GM21825 (cell line): ENCODE results near the gene DCTN4.
"Not testable (repeated sequence)": the region's sequence is repeated elsewhere in the genome, so short reads cannot be mapped to it uniquely, and the experiment has no call there.

Experiments
- ATAC-seq: cut with Tn5 transposase; IDR thresholded peaks from one replicate; pipeline ENCODE4 v1.9.1; 2021; ENCODE audit warnings: mild to moderate bottlenecking, moderate library complexity; ENCODE audit not compliant: unreplicated experiment

The DCTN4 gene

DNA sequence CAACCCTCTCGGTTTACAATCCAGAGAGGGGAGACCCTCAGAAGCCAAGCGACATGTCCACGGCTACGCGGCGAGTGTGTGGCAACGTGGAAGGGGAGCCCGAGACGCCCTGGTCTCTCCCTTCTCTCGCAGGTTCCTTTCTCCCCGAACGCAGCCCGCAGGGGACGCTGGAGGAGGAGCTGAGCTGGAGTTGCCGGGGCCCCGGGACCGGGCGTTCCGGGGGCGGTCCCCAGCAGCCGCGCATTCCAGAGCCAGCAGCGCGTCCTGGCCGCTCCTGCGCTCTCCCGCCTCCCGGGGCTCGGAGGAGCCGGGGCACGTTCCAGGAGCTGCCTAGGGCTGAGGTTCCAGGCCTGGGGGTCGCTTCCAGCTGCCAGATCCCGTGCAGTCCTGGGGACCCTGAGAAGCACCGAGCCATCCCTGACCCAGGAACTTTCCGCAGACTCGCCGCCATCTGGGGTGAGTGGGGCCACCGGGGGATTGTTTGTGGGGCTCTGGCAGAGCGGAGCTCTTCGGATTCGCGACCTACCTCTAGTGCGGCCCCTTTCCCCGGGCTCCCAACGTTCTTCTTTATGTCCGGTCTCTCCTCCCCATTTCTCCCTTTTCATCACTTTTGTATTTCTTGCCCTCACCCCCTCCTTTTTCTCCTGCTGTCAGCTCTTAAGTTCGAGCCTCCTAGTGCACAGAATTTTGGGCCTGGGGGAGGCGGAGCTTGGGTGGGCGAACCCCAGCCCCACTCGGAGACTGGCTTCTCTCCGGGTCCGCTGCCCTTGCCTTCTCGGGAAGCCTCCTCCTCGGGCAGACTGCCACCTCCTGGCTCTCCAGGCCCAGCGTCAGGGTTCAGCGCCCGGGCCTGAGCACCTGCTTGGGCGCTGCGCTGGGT lies 19.9 kb upstream of the DCTN4 start, which contains the start of gene SMIM3:
Gene SMIM3 (plus strand): TSS at position 241 of the 880 bp plus-strand sequence. CDS start 16,684 bp downstream, outside the sequence.
- peak; percentile 32 for ATAC-seq

DNA sequence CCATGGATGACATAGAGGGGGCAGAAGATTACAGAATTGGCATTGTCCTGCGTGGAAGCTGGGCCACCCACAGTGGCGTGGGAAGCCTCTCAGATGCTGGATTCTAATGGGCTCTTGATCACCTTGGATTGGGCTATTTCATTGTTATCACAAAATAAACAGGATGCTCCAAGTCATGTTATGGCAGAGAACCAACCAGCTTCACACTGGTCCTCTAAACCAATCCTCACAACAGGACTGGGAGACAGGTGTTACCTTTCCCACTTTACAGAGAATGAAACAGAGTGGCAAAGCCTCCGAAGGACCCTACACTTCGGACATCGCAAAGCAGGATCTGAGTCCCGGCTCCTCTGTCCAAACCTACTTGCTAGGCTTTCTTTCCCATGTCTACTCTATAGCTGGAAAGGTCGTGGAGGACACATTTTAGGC lies 19.3 kb upstream of the DCTN4 start:
- no peak for ATAC-seq

DNA sequence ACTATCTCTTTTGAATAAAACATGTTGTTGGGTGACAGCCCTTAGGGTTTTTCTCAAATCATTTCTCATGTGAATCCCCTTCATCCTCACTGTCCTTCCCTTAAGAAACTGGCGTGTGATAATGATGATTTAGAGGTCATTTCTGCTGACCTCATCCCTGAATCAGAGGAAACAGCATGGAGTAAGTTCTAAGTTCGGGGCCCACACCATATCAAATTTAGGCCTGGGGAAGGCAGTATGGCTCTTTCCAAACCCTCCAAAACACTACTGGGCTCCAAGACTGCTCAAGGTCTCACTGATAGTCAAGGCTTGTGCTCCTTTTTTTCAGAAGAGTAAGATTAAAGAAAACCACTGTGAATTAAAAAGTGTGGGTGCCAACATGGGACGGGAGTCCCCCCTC lies 18.9 kb upstream of the DCTN4 start:
- ATAC-seq = no peak

DNA sequence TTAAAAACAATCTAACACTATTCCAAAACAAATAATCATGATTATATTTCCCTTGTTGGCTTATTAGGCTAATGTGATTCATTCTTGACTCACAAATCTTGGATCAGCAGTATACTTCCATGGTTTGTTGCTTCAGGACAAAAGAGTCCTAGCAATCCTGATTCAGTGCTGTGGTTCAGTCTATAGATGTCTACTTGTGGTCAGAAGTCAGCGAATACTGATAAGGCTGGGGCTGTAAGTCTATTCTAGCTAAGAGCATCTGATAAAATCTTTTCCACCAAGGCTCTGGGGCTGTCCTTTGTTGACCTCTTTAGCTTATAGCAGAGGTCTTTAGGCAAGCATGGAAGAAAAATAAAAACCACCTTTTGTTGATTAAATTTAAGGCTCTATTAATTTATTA lies 15.3 kb upstream of the DCTN4 start:
- ATAC-seq = no peak

DNA sequence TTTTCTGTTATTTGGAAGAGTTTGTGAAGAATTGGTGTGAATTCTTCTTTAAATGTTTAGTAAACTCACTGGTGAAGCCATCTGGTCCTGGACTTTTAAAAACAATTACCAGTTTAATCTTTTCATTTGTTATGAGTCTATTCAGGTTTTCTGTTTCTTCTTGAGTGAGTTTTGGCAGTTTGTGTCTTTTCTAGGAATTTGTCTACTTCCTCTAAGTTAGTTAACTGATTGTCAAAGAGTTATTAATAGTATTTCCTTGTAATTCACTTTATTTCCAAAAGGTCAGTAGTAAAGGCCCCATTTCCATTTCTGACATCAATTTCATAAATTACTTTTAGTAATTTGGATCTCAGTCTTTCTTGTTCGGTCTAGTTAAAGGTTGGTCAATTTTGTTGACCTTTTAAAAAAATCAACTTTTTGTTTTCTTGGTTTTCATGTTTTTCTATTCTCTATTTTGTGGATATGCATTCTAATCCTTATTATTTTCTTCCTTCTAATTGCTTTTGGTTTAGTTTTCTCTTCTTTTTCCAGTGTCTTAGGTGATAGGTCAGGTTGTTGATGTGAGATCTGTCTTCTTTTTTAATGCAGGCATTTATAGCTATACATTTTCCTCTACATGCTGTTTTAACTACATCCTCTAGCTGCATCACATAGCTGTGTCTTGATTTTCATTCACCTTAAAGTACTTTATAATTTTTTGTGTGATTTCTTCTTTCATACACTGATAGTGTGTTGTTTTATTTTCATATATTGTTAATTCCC lies 12.4 kb upstream of the DCTN4 start:
- ATAC-seq = no peak

DNA sequence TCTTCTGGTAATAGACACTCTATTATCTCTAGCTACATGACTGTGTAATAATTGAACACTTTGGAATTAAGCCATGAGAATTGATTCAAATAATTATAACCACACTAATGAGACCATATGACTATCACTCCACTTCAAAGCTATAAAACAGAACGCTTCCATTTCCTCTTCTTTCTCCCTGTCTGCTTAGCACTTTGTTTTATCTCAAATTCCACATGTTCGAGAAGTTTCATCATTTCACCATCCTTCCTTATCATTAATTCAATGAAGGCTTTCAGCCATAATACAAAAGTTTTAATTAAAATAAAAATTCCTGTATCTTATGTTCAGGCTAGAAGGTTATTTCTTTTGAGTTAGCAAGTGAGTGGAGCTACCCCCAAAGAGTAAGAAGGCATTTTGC lies 7.4 kb upstream of the DCTN4 start:
- ATAC-seq = no peak

DNA sequence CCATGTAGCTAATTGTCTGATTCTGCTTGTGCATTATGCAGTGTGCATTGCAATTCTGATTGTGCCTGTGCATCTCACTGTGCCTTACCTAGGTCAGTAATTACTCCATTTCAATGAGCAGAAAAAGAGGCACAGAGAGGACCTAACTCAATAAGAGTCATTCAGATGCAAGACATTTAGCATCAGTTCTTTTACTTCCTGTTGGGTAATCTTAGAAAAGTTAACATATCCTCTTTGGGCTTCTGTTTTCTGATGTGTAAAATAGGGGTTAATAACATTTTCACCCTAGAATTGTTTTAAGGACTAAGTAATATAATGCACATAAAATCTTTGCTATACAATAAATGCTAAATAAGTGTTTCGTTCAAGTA lies 7.0 kb upstream of the DCTN4 start:
- no peak for ATAC-seq

DNA sequence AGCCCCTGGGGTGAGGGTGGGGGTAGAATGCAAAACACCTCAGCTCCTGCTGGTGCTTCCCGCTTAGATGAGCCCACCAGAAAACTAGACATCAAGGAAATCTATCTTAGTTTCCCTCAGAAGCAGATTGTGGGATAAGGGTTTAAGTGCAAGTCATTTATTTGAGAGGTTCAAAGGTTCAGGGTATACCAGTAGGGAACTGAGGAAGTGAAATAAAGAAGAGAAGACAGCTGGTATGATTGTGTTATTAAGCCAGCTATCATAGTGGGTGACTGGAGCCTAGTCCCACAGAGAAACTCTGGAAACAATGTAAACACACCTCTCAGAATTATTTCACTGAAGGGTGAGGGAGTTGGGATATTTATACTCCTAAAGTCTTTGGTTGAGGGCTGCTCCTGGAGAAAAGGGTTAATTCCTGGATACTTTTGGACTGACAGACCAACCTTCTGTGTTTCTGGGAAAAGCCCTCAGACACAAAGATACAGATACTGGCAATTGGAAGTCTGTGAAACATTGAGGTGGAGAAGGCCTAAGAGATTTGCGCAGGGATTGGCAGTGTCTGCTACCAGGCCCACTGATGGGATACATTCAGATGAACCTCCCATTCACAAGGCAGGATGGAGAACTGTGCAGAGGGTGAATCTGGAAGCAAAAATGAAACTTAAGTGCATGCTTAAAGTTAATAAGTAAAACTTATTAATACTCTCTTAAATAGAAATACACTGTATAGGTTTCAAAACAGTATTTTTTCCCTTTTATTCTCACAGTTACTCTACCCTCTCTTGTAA lies 6.4 kb upstream of the DCTN4 start:
- no peak for ATAC-seq

DNA sequence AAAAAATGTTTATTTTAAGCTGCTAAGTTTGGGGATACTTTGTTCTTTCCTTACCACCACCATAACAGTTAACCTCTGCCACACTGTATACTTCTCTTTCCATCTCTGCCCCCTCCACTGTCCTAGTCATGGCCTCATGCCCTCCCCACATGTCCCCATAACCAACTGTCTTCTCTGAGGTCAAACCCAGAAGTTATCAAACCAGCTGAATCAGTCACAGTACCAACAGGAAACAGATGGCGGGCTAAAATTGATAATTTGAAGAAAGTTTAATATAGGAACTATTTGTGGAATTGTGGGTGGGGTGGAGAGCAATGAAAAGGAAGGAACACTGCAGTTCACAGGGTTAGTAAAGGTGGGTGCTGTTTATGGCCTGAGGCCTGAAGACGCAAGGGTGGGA lies 5.7 kb upstream of the DCTN4 start:
- no peak for ATAC-seq

DNA sequence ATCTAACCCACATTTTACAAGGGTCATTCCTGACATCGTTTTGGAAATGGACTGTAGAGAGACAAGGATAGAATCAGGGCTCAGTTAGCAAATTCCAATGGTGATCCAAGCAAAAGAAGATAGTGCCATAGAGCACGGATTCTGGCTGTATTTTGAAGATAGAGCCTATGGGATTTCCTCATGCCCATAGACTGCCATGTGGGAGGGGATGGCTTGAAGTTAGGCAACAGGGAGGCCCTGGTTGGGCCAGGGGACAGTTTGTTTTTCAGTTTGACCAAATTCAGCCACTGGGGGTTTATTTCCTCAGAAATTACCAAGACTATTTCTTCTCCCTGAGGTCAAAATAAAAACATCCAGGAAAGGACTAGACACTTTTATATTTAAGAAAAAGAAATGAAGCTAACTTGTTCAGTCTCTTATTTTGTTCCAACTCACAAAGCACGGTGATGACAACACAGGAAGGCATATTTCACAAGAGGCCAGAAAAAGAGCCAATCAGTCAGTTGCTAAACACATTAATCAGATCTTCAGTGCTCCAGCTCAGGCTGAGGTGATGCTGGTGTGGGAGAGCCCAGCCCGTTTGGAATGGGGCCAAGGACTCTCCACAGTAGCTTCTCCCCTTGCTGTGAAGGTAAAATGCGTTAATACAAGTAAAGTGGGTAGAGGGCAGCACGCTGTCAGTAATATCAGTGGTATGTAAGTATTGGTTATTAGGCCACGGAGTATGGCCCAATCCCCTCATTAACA lies 4.4 kb upstream of the DCTN4 start:
- ATAC-seq = no peak

DNA sequence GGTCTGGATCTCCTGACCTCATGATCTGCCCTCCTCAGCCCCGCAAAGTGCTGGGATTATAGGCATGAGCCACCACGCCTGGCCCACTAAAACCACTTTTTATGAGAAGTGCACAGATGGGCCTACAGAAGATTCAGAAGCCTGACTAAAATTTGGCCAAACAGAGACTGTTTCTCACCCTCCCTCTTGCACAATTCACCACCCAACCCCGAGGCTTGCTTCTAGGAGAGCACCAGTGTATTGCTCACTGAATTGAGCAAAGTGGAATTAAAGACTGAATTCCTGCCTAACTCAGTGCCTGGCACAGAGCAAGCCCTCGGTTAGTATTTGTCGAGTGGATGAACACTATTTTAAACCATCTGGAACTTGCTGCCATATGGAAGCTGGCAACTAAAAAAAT lies 3.4 kb upstream of the DCTN4 start:
- no peak for ATAC-seq

DNA sequence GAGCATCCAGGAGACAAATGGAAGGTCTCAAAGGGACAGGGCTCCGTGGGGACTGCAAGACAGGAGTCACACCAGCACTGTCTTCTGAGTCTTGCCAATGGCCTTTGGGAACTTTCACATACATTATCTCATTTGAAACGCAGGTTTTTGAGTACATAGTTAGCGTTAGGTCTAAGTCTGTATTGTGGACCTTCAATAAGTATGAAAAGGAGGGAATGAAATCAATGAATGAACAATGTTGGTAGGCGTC lies 442 bp upstream of the DCTN4 start:
- no peak for ATAC-seq

DNA sequence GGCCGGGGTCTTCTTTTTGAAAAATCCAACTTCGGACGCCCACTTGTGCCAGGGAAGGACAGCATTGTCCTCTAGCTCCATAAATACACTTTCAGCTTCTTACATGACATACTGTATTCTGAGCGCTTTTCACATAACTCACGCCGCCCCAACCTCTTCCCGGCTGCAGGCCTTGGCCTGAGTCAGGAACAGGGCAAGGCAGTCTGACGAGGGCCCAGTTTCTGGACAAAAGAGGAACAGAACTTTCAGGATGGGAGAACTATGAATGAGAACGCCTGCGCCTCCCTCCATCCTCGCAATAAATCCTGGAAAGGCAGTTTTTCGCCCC lies 650 bp downstream of the DCTN4 start:
- peak; percentile 18 for ATAC-seq

DNA sequence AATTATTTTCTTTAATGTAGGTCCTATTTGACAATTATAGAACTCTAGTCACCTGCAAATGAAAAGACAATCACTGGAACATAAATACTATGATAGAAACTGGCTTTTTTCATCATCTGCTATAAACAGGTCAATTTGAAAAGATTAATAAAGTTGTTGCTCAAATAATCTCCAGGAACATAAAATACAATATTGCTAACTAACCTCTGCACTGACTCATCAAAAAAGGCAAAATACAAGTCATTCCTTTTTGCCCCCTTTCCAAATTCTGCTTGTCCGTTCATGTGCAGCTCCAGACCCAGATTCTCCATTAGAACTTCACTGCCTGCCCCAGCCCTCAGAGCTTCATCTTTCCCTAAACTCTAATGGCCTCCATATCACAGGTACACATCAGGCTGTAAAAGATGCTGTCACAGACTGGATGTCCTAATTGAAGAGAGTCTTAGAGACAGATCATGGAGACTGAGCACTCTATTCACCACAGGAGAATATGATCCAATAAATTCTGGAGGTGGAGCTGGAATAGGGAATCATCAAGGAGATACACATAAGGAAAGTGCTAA lies 1.6 kb downstream of the DCTN4 start:
- ATAC-seq = no peak

DNA sequence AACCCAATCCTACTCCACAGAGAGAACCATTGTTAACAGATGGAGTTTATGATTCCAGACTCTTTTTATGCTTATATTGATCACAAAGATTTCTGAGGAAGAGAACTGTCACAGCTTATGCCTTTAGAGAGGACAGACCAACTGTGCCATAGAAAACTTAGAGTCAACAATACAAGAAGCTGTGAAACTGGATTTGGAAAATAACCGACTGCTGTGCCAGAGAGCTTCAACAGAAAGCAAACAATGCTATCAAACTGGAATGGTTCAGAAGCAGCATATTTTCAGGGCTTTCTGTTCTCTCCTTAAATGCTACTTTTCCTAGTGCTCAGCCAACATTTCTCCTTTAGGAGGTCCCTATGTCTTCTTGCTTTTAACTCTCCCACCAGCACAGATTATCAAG lies 5.0 kb downstream of the DCTN4 start:
- no peak for ATAC-seq

DNA sequence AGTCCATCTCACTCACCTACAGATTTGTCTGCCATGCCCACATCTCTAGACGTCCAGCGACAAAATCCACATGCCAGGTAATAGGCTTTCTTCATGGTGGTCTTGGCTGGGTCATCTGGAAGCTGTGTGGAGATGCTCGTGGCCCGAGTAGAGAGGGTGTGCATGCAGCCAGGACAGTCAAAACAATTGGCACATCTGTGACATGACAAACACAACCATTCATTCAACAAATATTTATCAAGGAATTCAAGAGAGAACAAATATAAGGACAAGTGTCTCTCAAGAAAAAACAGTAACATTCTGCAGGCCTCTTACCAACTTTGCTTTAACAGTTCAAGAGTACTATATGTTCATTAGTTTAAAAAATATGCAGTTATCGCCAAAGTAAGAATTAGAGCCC lies 5.4 kb downstream of the DCTN4 start:
- ATAC-seq = no peak

DNA sequence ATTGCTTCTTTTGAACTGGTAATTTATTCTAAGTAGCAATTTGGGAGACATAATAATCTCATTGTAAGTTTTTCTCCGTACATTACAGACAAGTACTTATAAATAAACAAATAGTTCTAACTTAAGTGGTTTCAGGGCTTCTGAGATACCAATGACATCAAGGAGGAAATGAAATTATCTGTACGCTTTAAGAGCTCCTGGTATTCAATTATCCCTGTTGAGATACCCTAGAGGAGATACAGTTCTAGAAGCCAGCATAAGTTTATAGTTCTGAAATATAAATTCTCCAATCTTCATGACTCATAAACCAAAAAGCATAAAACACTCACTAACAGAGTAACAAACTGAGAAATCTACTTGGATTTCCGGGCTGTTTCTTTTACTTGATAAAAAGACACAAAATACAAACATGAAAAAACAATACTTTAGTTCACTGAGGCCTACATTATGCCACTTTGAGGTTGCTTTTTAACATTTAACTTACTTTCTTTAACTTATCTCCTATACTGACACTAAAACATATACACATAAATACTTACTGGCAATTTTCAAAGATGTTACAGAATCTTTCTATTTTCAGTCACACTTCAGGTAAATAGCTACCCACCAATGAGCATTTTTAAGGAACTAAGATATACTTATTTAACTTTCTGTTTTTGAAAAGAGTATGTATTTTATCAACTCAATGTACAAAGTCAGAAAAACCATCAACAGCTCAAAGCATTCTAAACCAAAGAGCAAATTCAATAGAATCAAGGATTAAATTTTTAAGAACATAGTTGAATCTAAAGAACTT lies 7.5 kb downstream of the DCTN4 start:
- ATAC-seq = no peak

DNA sequence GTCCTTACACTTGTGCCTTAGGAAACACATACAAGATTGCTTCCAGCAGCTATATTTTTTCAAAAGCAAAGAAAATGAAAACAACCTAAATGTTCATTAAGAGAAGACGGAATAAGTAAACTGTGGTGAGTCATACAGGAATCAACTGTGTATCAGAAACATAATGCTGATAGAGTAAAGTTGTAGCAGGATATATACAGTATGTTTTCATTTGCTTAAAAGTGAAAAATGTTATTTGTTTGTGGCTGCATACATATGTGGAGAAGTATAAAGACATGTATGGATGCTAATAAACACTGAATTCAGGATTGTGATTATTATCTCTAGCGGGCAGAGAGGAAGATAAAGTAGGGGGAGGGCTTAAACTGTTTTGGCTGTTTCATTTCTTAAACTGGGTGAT lies 8.3 kb downstream of the DCTN4 start:
- no peak for ATAC-seq

DNA sequence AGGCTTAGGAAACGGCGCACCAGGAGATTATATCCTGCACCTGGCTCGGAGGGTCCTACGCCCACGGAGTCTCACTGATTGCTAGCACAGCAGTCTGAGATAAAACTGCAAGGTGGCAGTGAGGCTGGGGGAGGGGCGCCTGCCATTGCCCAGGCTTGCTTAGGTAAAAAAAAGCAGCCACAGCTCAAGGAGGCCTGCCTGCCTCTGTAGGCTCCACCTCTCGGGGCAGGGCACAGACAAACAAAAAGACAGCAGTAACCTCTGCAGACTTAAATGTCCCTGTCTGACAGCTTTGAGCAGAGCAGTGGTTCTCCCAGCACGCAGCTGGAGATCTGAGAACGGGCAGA lies 15.7 kb downstream of the DCTN4 start:
- not testable (repeated sequence) for ATAC-seq
